Measurements from ENCODE around the gene CKLF.

The CKLF gene

GRCh38 chr16:66538910-66539309, 13.5 kb upstream of the CKLF start:
- H3K27ac ChIP-seq (ENCODE audit: low read depth, low read length) = no peak overlapping the region
- no peak overlapping the region for H3K18ac ChIP-seq (ENCODE audit: low read length)
- H3K9ac ChIP-seq (ENCODE audit: low read length) = no peak overlapping the region
- no peaks in the 10 kb centered on the region for H3K79me1 ChIP-seq (ENCODE audit: low read length)
- peaks cover 2 to 10% of the 10 kb centered on the region in 2 experiments for H3K4me1 ChIP-seq (ENCODE audit: control insufficient read depth in 1 of 2, insufficient read depth in 2 of 2, low read length in 2 of 2)
- H4K91ac ChIP-seq (ENCODE audit: low read depth, low read length) = no peak overlapping the region
- H3K36me3 ChIP-seq (ENCODE audit: control insufficient read depth in 1 of 2, insufficient read depth in 2 of 2, low read length in 2 of 2) = peaks cover 2 to 6% of the 10 kb centered on the region in 2 experiments
- no peak overlapping the region for H3K4ac ChIP-seq (ENCODE audit: low read depth, low read length)
- H3K9me3 ChIP-seq (ENCODE audit: insufficient read depth, low read depth, low read length) = no peaks in the 10 kb centered on the region
- H3K4me2 ChIP-seq (ENCODE audit: low read length) = no peak overlapping the region
- H3K14ac ChIP-seq (ENCODE audit: low read length) = no peak overlapping the region
- no peak overlapping the region for H2BK12ac ChIP-seq (ENCODE audit: low read length)
- H2AK5ac ChIP-seq (ENCODE audit: low read length) = no peak overlapping the region
- no peak overlapping the region for H4K8ac ChIP-seq (ENCODE audit: low read depth, low read length)
- H3K4me3 ChIP-seq (ENCODE audit: low read depth, low read length) = no peak overlapping the region
- H4K12ac ChIP-seq (ENCODE audit: low read depth, low read length) = no peak overlapping the region
- WGBS (ENCODE audit: extremely low coverage, insufficient coverage, insufficient read length) = no CpG with 5 or more reads among the region's 5 CpGs
- no peak overlapping the region for H2AFZ ChIP-seq (ENCODE audit: insufficient read depth, low read length, poor library complexity)
- H3K23ac ChIP-seq (ENCODE audit: low read length) = no peak overlapping the region
- H3K27me3 ChIP-seq (ENCODE audit: insufficient read depth, low read length) = no peaks in the 10 kb centered on the region
- no peak overlapping the region for H2BK5ac ChIP-seq (ENCODE audit: low read depth, low read length, poor library complexity)
- no peak for DNase-seq
- no peaks in the 10 kb centered on the region for H3K79me2 ChIP-seq (ENCODE audit: control insufficient read depth, insufficient read depth, low read length, poor library complexity)
- H2BK120ac ChIP-seq (ENCODE audit: insufficient read depth, low read length, poor library complexity) = no peak overlapping the region

GRCh38 chr16:66539623-66540469, 12.5 kb upstream of the CKLF start:
- H2AFZ ChIP-seq (ENCODE audit: insufficient read depth, low read length, poor library complexity) = no peak overlapping the region
- no peak overlapping the region for H3K23ac ChIP-seq (ENCODE audit: low read length)
- H3K4ac ChIP-seq (ENCODE audit: low read depth, low read length) = no peak overlapping the region
- no CpG with 5 or more reads among the region's 3 CpGs for WGBS (ENCODE audit: extremely low coverage, insufficient coverage, insufficient read length)
- H4K8ac ChIP-seq (ENCODE audit: low read depth, low read length) = no peak overlapping the region
- no peaks in the 10 kb centered on the region for H3K79me1 ChIP-seq (ENCODE audit: low read length)
- H3K36me3 ChIP-seq (ENCODE audit: control insufficient read depth in 1 of 2, insufficient read depth in 2 of 2, low read length in 2 of 2) = peaks cover 2 to 6% of the 10 kb centered on the region in 2 experiments
- H2BK5ac ChIP-seq (ENCODE audit: low read depth, low read length, poor library complexity) = no peak overlapping the region
- no peak overlapping the region for H3K9ac ChIP-seq (ENCODE audit: low read length)
- no peak overlapping the region for H2BK120ac ChIP-seq (ENCODE audit: insufficient read depth, low read length, poor library complexity)
- DNase-seq = peak; percentile 79 to 88
- peaks cover 2 to 10% of the 10 kb centered on the region in 2 experiments for H3K4me1 ChIP-seq (ENCODE audit: control insufficient read depth in 1 of 2, insufficient read depth in 2 of 2, low read length in 2 of 2)
- no peak overlapping the region for H3K14ac ChIP-seq (ENCODE audit: low read length)
- no peak overlapping the region for H3K4me3 ChIP-seq (ENCODE audit: low read depth, low read length)
- H4K12ac ChIP-seq (ENCODE audit: low read depth, low read length) = no peak overlapping the region
- no peaks in the 10 kb centered on the region for H3K27me3 ChIP-seq (ENCODE audit: insufficient read depth, low read length)
- H2AK5ac ChIP-seq (ENCODE audit: low read length) = no peak overlapping the region
- H2BK12ac ChIP-seq (ENCODE audit: low read length) = no peak overlapping the region
- H4K91ac ChIP-seq (ENCODE audit: low read depth, low read length) = no peak overlapping the region
- no peaks in the 10 kb centered on the region for H3K9me3 ChIP-seq (ENCODE audit: insufficient read depth, low read depth, low read length)
- no peak overlapping the region for H3K27ac ChIP-seq (ENCODE audit: low read depth, low read length)
- H3K79me2 ChIP-seq (ENCODE audit: control insufficient read depth, insufficient read depth, low read length, poor library complexity) = no peaks in the 10 kb centered on the region
- no peak overlapping the region for H3K18ac ChIP-seq (ENCODE audit: low read length)
- H3K4me2 ChIP-seq (ENCODE audit: low read length) = no peak overlapping the region

- Histone ChIP-seq H3K27ac (ENCODE audit: low read depth, low read length) (no peak overlapping the region), H2BK120ac (ENCODE audit: insufficient read depth, low read length, poor library complexity) (no peak overlapping the region), H4K12ac (ENCODE audit: low read depth, low read length) (no peak overlapping the region), H3K23ac (ENCODE audit: low read length) (no peak overlapping the region), H3K79me1 (ENCODE audit: low read length) (no peaks in the 10 kb centered on the region), H3K4me2 (ENCODE audit: low read length) (no peak overlapping the region), H2BK5ac (ENCODE audit: low read depth, low read length, poor library complexity) (no peak overlapping the region), H3K9me3 (ENCODE audit: insufficient read depth, low read depth, low read length) (no peaks in the 10 kb centered on the region), H3K36me3 (ENCODE audit: control insufficient read depth in 1 of 2, insufficient read depth in 2 of 2, low read length in 2 of 2) (peaks cover 1 to 5% of the 10 kb centered on the region in 2 experiments), H2BK12ac (ENCODE audit: low read length) (no peak overlapping the region), H2AK5ac (ENCODE audit: low read length) (no peak overlapping the region), H2AFZ (ENCODE audit: insufficient read depth, low read length, poor library complexity) (no peak overlapping the region), H3K14ac (ENCODE audit: low read length) (no peak overlapping the region), H3K4me1 (ENCODE audit: control insufficient read depth in 1 of 2, insufficient read depth in 2 of 2, low read length in 2 of 2) (peaks cover 2 to 10% of the 10 kb centered on the region in 2 experiments), H3K4ac (ENCODE audit: low read depth, low read length) (no peak overlapping the region), H3K4me3 (ENCODE audit: low read depth, low read length) (no peak overlapping the region), H3K18ac (ENCODE audit: low read length) (no peak overlapping the region), H4K8ac (ENCODE audit: low read depth, low read length) (no peak overlapping the region), H3K27me3 (ENCODE audit: insufficient read depth, low read length) (no peaks in the 10 kb centered on the region), H3K9ac (ENCODE audit: low read length) (no peak overlapping the region), H3K79me2 (ENCODE audit: control insufficient read depth, insufficient read depth, low read length, poor library complexity) (no peaks in the 10 kb centered on the region), H4K91ac (ENCODE audit: low read depth, low read length) (no peak overlapping the region)
- WGBS (ENCODE audit: extremely low coverage, insufficient coverage, insufficient read length) = no CpG with 5 or more reads among the region's 18 CpGs
- peak in 1 of 2 donors; percentile 69 for DNase-seq
These were observed 10.7 kb upstream of the CKLF start for GRCh38 chr16:66541388-66542355.

GRCh38 chr16:66542396-66542795, 10.0 kb upstream of the CKLF start:
- no peak overlapping the region for H2BK5ac ChIP-seq (ENCODE audit: low read depth, low read length, poor library complexity)
- no peaks in the 10 kb centered on the region for H3K79me1 ChIP-seq (ENCODE audit: low read length)
- H3K27me3 ChIP-seq (ENCODE audit: insufficient read depth, low read length) = no peaks in the 10 kb centered on the region
- H2BK120ac ChIP-seq (ENCODE audit: insufficient read depth, low read length, poor library complexity) = no peak overlapping the region
- H3K9me3 ChIP-seq (ENCODE audit: insufficient read depth, low read depth, low read length) = no peaks in the 10 kb centered on the region
- H3K14ac ChIP-seq (ENCODE audit: low read length) = no peak overlapping the region
- no peak overlapping the region for H4K12ac ChIP-seq (ENCODE audit: low read depth, low read length)
- no peak overlapping the region for H3K4me2 ChIP-seq (ENCODE audit: low read length)
- no peak overlapping the region for H3K4ac ChIP-seq (ENCODE audit: low read depth, low read length)
- no peak overlapping the region for H3K9ac ChIP-seq (ENCODE audit: low read length)
- H3K79me2 ChIP-seq (ENCODE audit: control insufficient read depth, insufficient read depth, low read length, poor library complexity) = no peaks in the 10 kb centered on the region
- no peak overlapping the region for H4K8ac ChIP-seq (ENCODE audit: low read depth, low read length)
- H3K23ac ChIP-seq (ENCODE audit: low read length) = no peak overlapping the region
- H2AFZ ChIP-seq (ENCODE audit: insufficient read depth, low read length, poor library complexity) = no peak overlapping the region
- H3K36me3 ChIP-seq (ENCODE audit: control insufficient read depth in 1 of 2, insufficient read depth in 2 of 2, low read length in 2 of 2) = peaks cover 0 to 4% of the 10 kb centered on the region in 2 experiments
- H3K27ac ChIP-seq (ENCODE audit: low read depth, low read length) = no peak overlapping the region
- no peak overlapping the region for H2BK12ac ChIP-seq (ENCODE audit: low read length)
- no peak for DNase-seq
- no peak overlapping the region for H2AK5ac ChIP-seq (ENCODE audit: low read length)
- no peak overlapping the region for H3K4me3 ChIP-seq (ENCODE audit: low read depth, low read length)
- no peak overlapping the region for H3K18ac ChIP-seq (ENCODE audit: low read length)
- H3K4me1 ChIP-seq (ENCODE audit: control insufficient read depth in 1 of 2, insufficient read depth in 2 of 2, low read length in 2 of 2) = peaks cover 2 to 10% of the 10 kb centered on the region in 2 experiments
- H4K91ac ChIP-seq (ENCODE audit: low read depth, low read length) = no peak overlapping the region
- WGBS (ENCODE audit: extremely low coverage, insufficient coverage, insufficient read length) = no CpG with 5 or more reads among the region's 3 CpGs
